OCI-LY7 (cell line): ENCODE data around the gene LRRC40.

Experiments
- CTCF ChIP-seq: fragments of 200-600 bp; sonication (generic); conservative IDR thresholded peaks from 2 replicates; pipeline ENCODE4 v1.5.1; 2014; ENCODE audit warnings: mild to moderate bottlenecking, antibody characterized with exemption, low read length, moderate library complexity, mixed read lengths
- EZH2phosphoT487 ChIP-seq: fragments of 200-600 bp; sonication (generic); IDR thresholded peaks from 2 replicates; pipeline ENCODE4 v1.6.1; 2018; ENCODE audit warnings: low read depth, borderline replicate concordance, mild to moderate bottlenecking, mixed run types, antibody characterized with exemption, low read length, moderate library complexity, mixed read lengths

- TF ChIP-seq CTCF (no peak), EZH2phosphoT487 (no peak)
These were observed 22.1 kb upstream of the LRRC40 start for GRCh38 chr1:70227439-70227838.
